HepG2 (cell line): ENCODE results near the gene CPB2. TPM values are rescaled to one million over a fixed set of nuclear protein-coding genes. Genes with fewer than 3 reads are reported as not detected.
A peak's percentile ranks its signal among the peaks of the same experiment; 100 is the strongest.

ENCODE experiments used
- HDAC6 ChIP-seq: fragments of 200-600 bp; sonication (generic); IDR thresholded peaks from 2 replicates; pipeline ENCODE4 v1.7.0; 2017; ENCODE audit warnings: mild to moderate bottlenecking, antibody characterized with exemption, low read length, low read depth
- HES4 ChIP-seq: sonication (generic); formaldehyde crosslinking; IDR thresholded peaks from 2 replicates; pipeline ENCODE4 v1.9.0; 2021; ENCODE audit warnings: mild to moderate bottlenecking, missing genetic modification reagents, borderline replicate concordance
- MEIS1 ChIP-seq: sonication (generic); formaldehyde crosslinking; IDR thresholded peaks from 2 replicates; pipeline ENCODE4 v1.9.0; 2021; ENCODE audit warnings: mild to moderate bottlenecking, missing genetic modification reagents, moderate library complexity, borderline replicate concordance
- MYC ChIP-seq: sonication (generic); formaldehyde crosslinking; IDR thresholded peaks from 2 replicates; pipeline ENCODE4 v1.9.0; 2021; ENCODE audit warnings: missing genetic modification reagents, borderline replicate concordance
- NAIF1 ChIP-seq: sonication (generic); formaldehyde crosslinking; IDR thresholded peaks from 2 replicates; pipeline ENCODE4 v1.5.0; 2020; ENCODE audit warnings: mild to moderate bottlenecking, missing genetic modification reagents, borderline replicate concordance
- NFATC3 ChIP-seq: sonication (generic); formaldehyde crosslinking; IDR thresholded peaks from 2 replicates; pipeline ENCODE4 v1.5.1; 2020; ENCODE audit warnings: mild to moderate bottlenecking, missing genetic modification reagents
- POGZ ChIP-seq: sonication (generic); formaldehyde crosslinking; IDR thresholded peaks from 2 replicates; pipeline ENCODE4 v1.4.0; 2020; ENCODE audit warnings: mild to moderate bottlenecking, missing genetic modification reagents
- SIX4 ChIP-seq: sonication (generic); formaldehyde crosslinking; IDR thresholded peaks from 2 replicates; pipeline ENCODE4 v1.4.0; 2020; ENCODE audit warnings: missing genetic modification reagents
- SOX13 ChIP-seq, 3 experiments: fragments of 450-650 bp in 1 of 3; sonication (generic) in 1 of 3; formaldehyde crosslinking in 1 of 3; IDR thresholded peaks in 2 of 3; conservative IDR thresholded peaks in 1 of 3; 2 replicates each; pipeline versions ENCODE4 v1.5.0 to v1.6.1; 2016 to 2020; ENCODE audit warnings: antibody characterized with exemption in 1 of 3, mild to moderate bottlenecking in 1 of 3, missing compliant biosample characterization in 1 of 3, missing genetic modification reagents in 1 of 3, moderate library complexity in 1 of 3
- ZBTB21 ChIP-seq: sonication (generic); formaldehyde crosslinking; IDR thresholded peaks from 2 replicates; pipeline ENCODE4 v1.4.0; 2020; ENCODE audit warnings: missing genetic modification reagents
- ZC3H13 ChIP-seq: sonication (generic); formaldehyde crosslinking; IDR thresholded peaks from 2 replicates; pipeline ENCODE4 v1.8.1; 2023; ENCODE audit warnings: mild to moderate bottlenecking, missing genetic modification reagents, moderate library complexity
- ZNF264 ChIP-seq: sonication (generic); formaldehyde crosslinking; IDR thresholded peaks from 2 replicates; pipeline ENCODE4 v1.4.0; 2020; ENCODE audit warnings: missing genetic modification reagents
- ZNF292 ChIP-seq: sonication (generic); formaldehyde crosslinking; IDR thresholded peaks from 2 replicates; pipeline ENCODE4 v1.8.1; 2022; ENCODE audit warnings: mild to moderate bottlenecking, low read depth, missing genetic modification reagents, borderline replicate concordance
- ZNF550 ChIP-seq: sonication (generic); formaldehyde crosslinking; IDR thresholded peaks from 2 replicates; pipeline ENCODE4 v1.4.0; 2020; ENCODE audit warnings: mild to moderate bottlenecking, missing genetic modification reagents, borderline replicate concordance
- polyA plus RNA-seq, 8 experiments: library from polyadenylated mRNA; depleted of rRNA in 3 of 8; stranded (reverse) in 7 of 8; unstranded in 1 of 8; fragments of >200 nt; fragmentation: Illumina TruSeq in 4 of 8; extraction: Trizol in 4 of 8; gene quantifications; 2 replicates each; pipeline versions ENCODE4 v1.2.1 to v1.2.3, GENCODE V29; 2011 to 2016; ENCODE audit warnings: low read depth in 4 of 8, missing spikeins in 1 of 8, mixed read lengths in 1 of 8; ENCODE audit not compliant: insufficient read depth in 1 of 8
- total RNA-seq, 5 experiments: library from RNA; depleted of rRNA; stranded (reverse); fragments of >200 nt; fragmentation: Illumina TruSeq; extraction: Trizol; gene quantifications; 2 replicates each; pipeline ENCODE4 v1.2.3, GENCODE V29; 2016; ENCODE audit warnings: low read depth in 1 of 5
- TF ChIP-seq, protein P1 (sequence below): sonication (generic); formaldehyde crosslinking; IDR thresholded peaks from 2 replicates; pipeline ENCODE4 v1.4.0; 2020; ENCODE audit warnings: mild to moderate bottlenecking, missing genetic modification reagents
- TF ChIP-seq, protein P2 (sequence below): IDR thresholded peaks from 2 replicates; pipeline ENCODE4 v1.6.1; 2016
- TF ChIP-seq, protein P3 (sequence below): IDR thresholded peaks from 2 replicates; pipeline ENCODE4 v1.6.1; 2012; ENCODE audit warnings: inconsistent platforms
- TF ChIP-seq, protein P4 (sequence below): sonication (generic); formaldehyde crosslinking; IDR thresholded peaks from 2 replicates; pipeline ENCODE4 v1.5.0; 2020; ENCODE audit warnings: mild to moderate bottlenecking, missing genetic modification reagents, borderline replicate concordance
- TF ChIP-seq, protein P5 (sequence below): IDR thresholded peaks from 2 replicates; pipeline ENCODE4 v1.6.1; 2016; ENCODE audit warnings: control low read depth

Gene CPB2
- total and polyA plus RNA-seq, 2 of the 13 experiments (the other 11 are each of a cell fraction or from before 2014, with no cell fraction given) = 125 to 140 TPM

DNA sequence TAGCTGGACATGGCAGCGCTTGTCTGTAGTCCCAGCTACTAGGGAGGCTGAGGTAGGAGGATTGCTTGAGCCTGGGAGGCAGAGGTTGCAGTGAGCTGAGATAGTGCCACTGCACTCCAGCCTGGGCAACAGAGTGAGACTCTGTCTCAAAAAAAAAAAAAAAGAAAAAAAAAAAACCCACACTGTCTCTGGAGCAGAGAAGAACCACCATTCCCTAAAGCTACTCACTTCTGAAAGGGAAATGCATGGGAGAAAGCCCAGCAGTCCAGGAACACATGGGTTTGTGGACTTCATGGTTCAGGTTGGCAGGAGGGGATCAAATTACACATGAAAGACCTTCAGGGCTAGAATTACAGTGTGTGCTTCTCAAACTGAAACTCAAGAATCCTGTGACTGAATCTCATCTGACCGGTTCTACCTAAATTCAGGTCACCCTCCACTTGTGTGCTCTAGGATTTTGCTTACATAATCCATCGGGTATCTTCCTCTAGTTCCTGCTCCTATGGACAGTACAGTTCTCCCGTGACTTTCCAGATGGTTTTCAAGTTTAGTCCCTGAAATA, 30.2 kb upstream of the CPB2 start (continued):
- TF ChIP-seq, protein P1, sequence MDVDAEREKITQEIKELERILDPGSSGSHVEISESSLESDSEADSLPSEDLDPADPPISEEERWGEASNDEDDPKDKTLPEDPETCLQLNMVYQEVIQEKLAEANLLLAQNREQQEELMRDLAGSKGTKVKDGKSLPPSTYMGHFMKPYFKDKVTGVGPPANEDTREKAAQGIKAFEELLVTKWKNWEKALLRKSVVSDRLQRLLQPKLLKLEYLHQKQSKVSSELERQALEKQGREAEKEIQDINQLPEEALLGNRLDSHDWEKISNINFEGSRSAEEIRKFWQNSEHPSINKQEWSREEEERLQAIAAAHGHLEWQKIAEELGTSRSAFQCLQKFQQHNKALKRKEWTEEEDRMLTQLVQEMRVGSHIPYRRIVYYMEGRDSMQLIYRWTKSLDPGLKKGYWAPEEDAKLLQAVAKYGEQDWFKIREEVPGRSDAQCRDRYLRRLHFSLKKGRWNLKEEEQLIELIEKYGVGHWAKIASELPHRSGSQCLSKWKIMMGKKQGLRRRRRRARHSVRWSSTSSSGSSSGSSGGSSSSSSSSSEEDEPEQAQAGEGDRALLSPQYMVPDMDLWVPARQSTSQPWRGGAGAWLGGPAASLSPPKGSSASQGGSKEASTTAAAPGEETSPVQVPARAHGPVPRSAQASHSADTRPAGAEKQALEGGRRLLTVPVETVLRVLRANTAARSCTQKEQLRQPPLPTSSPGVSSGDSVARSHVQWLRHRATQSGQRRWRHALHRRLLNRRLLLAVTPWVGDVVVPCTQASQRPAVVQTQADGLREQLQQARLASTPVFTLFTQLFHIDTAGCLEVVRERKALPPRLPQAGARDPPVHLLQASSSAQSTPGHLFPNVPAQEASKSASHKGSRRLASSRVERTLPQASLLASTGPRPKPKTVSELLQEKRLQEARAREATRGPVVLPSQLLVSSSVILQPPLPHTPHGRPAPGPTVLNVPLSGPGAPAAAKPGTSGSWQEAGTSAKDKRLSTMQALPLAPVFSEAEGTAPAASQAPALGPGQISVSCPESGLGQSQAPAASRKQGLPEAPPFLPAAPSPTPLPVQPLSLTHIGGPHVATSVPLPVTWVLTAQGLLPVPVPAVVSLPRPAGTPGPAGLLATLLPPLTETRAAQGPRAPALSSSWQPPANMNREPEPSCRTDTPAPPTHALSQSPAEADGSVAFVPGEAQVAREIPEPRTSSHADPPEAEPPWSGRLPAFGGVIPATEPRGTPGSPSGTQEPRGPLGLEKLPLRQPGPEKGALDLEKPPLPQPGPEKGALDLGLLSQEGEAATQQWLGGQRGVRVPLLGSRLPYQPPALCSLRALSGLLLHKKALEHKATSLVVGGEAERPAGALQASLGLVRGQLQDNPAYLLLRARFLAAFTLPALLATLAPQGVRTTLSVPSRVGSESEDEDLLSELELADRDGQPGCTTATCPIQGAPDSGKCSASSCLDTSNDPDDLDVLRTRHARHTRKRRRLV (CRISPR knock-in tag) = no peak
- TF ChIP-seq, protein P2, sequence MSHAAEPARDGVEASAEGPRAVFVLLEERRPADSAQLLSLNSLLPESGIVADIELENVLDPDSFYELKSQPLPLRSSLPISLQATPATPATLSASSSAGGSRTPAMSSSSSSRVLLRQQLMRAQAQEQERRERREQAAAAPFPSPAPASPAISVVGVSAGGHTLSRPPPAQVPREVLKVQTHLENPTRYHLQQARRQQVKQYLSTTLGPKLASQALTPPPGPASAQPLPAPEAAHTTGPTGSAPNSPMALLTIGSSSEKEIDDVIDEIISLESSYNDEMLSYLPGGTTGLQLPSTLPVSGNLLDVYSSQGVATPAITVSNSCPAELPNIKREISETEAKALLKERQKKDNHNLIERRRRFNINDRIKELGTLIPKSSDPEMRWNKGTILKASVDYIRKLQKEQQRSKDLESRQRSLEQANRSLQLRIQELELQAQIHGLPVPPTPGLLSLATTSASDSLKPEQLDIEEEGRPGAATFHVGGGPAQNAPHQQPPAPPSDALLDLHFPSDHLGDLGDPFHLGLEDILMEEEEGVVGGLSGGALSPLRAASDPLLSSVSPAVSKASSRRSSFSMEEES = 0 out of 2 replicates have a peak, but pooled peaks have one; percentile 20
- TF ChIP-seq ZC3H13 (CRISPR knock-in tag) (no peak), MEIS1 (CRISPR knock-in tag) (no peak), ZNF550 (CRISPR knock-in tag) (no peak), POGZ (CRISPR knock-in tag) (peak; percentile 48; the same call in 1 of the 2 replicates), SOX13 (IDR thresholded peaks at IDR 0.05) (no peak), SOX13 (CRISPR knock-in tag; conservative IDR thresholded peaks at IDR 0.05 in 1 of 2, IDR thresholded peaks at IDR 0.05 in 1 of 2) (peak in 1 of 2 experiments; percentile 35; a peak in 1 of 4 replicates), NAIF1 (CRISPR knock-in tag) (0 out of 2 replicates have a peak, but pooled peaks have one; percentile 5), ZNF264 (no peak), HDAC6 (no peak), SIX4 (peak; percentile 98), ZNF292 (0 out of 2 replicates have a peak, but pooled peaks have one; percentile 43), ZBTB21 (CRISPR knock-in tag) (no peak), MYC (no peak; the same call in 1 of the 2 replicates), HES4 (CRISPR knock-in tag) (no peak), NFATC3 (no peak)
- TF ChIP-seq, protein P3, sequence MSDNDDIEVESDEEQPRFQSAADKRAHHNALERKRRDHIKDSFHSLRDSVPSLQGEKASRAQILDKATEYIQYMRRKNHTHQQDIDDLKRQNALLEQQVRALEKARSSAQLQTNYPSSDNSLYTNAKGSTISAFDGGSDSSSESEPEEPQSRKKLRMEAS = peak; percentile 74
- TF ChIP-seq, protein P4, sequence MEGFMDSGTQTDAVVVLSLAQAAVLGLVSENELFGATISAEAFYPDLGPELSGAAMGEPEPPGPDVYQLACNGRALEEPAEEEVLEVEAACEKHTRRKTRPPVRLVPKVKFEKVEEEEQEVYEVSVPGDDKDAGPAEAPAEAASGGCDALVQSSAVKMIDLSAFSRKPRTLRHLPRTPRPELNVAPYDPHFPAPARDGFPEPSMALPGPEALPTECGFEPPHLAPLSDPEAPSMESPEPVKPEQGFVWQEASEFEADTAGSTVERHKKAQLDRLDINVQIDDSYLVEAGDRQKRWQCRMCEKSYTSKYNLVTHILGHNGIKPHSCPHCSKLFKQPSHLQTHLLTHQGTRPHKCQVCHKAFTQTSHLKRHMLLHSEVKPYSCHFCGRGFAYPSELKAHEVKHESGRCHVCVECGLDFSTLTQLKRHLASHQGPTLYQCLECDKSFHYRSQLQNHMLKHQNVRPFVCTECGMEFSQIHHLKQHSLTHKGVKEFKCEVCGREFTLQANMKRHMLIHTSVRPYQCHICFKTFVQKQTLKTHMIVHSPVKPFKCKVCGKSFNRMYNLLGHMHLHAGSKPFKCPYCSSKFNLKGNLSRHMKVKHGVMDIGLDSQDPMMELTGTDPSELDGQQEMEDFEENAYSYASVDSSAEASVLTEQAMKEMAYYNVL (CRISPR knock-in tag) = no peak
- TF ChIP-seq, protein P5, sequence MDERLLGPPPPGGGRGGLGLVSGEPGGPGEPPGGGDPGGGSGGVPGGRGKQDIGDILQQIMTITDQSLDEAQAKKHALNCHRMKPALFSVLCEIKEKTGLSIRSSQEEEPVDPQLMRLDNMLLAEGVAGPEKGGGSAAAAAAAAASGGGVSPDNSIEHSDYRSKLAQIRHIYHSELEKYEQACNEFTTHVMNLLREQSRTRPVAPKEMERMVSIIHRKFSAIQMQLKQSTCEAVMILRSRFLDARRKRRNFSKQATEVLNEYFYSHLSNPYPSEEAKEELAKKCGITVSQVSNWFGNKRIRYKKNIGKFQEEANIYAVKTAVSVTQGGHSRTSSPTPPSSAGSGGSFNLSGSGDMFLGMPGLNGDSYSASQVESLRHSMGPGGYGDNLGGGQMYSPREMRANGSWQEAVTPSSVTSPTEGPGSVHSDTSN (CRISPR knock-in tag) = no peak
